ENCODE data around the gene ALDH1L1. TPM values are rescaled to one million over a fixed set of nuclear protein-coding genes. Genes with fewer than 3 reads are reported as not detected.

Gene ALDH1L1
- total RNA-seq, 1 donor from 2014 or later = not detected

DNA sequence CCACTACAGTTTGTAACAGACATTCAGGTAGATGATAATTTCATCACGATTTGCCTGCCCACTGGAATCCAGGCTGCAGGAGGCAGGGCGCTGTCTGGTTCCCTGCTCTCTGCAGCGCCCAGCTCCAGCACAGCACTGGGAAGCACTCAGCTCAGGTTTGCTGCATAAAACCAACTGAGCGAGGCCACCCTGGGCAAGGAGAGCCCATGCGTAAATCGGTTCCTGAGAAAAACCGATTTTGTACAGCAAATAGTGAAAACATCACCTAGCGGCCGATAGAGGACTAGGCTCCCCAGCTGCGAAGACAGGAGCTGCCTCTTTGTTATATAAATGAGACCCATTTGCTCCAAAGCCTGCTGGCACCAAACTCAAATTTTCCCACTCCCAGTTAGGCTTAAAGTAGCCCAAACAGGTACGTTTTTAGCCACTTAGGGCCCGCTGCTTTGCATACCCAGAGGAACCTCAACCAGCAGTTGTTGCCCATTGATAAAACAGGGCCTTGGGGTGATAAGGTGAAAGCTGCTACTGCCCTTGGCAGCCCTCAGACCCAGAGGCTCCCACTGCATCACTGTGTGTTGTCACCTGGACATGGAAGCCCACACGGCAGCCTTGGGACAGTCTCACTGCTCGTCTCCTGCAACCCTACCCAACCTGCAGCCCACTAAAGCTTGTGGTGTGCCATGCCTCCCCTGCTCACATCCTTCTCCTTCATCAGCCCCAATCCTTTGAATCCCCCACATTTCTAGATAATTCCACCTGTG lies 47.5 kb downstream of the ALDH1L1 start:
- DNase-seq = no peak

DNA sequence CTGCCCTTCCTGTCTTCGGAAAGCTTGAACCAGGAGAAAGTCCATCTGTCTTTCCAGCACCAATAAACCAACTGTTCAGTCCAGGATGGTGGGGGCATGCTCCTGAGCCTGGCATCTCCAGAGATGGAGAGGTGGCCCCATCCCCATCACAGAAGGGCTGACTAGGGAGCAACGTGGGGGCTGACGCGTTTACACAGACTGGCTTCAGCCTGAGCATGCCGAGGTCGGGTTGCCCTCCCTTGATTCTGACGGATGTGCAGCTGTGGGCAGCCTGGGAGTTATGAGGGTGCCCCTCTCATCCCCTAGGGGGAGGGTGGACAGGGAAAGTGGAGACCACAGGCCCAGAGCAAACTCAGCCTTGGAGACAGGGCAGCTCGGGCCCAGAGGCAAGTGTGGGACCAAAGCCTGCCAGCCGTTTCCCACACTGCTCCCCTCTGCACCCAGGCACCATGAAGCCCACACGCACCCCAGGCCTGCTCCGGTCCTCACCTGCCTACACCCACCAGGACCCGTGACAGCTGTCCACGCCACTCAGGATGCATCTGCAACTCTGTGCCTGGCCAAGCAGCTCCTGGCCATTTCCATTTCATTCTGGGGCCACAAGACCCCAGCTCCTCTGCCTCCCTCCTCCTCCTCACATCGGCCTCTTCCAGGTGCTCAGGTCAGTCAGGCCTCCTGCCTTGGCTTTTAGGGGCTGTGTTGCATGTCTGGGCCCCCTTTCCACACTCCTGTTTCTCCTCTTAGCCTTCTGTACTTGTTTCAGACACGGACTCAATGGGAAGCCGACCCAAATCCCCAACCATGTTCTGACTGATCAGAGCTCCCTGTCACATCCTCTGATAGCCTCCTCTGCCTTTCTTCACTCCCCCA lies 48.3 kb downstream of the ALDH1L1 start:
- DNase-seq = no peak

DNA sequence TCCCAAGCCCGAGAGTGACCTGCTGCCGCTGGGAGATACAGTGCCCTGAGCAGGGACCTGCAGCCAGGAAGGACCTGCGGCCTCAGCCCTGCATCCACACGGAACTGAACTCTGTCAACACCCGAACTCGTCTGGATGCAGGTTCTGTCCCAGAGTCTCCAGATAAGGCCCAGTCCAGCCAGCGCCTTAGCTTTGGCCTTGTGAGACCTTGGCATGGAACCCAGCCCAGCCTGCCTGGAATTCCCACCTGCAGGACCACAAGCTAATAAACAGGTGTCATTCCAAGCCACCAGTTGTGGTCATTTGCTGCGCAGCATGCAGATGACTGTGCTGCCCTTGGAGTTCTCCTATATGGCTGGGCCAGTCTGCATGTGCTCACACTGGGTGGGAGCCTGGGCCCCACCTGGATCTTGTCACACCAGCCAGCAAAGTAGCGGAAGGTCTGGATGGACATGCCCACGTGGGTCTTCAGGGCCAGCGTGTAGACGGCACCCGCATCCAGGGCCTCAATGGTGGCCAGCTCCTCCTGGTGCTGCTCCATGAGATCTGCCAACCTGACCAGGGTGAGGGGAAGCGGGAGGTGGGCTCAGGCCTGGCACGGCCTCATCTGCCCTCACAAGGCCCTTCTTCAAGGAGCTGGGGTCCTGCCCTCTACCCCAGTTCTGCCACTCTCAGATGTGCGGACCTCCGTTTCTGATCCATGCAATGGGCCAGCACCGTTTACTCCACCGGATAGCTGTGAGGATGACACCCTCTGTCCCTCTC lies 49.2 kb downstream of the ALDH1L1 start:
- no peak for DNase-seq

DNA sequence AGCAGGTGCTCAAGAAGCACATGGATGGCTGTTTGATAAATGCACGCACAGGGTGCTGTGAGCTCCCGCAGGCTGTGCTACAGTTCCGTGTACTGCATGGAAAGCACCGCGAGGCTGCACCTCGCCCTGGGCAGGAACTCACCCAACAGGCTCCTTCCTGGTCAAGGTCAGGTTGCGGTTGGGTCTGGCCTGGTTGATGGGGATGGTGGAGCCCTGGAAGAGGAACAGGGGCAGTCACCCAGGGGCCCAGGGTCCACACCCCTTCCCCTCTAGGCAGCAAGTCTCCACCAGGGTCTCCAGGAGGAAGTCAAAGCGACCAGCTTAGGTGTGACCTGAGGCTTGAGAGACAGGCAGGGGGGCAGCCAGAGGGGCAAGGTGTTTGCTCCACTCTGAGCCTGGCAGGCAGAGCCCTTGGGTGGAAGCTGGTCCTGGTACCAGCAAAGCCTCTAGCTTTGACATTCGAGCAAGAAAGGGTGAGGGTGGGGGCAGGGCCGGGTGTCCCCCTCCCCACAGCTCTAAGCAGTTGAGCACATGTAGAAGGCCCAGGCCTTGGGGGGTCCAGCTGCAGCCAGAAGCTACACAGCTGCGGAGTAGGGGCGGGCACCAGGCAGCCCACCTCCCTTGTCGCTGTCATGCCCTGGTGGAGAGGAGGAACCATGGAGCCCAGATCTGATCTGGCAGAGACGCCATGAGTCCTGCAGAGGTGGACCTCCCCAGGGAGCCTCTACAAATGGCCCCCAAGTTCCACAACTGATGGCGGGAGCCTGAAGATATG lies 50.1 kb downstream of the ALDH1L1 start:
- peak; percentile 62 for DNase-seq

DNA sequence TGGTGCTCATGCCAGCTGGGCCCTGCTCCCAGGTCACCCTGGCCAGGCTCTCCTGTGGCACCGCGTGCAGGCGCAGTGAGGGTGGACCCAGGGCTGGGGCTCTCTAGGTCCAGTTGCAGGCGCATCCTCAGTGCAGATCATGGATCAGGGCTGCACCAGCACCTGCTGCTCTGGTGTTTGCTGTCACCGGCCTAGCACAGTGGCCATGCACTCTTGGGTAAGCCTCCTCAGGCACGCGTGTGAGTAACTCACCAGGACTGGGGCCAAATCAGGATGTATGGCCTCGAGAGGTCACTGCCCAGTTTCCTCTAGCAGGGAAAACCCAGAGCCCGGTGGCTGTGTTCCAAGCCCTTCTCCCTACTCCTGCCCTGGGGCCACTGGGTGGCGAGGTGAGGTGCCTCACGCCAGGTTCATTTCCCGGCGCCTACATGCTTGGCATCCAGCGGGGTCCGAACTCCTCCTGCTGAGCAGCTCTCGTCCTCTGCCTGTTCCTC lies 50.9 kb downstream of the ALDH1L1 start:
- peak; percentile 95 for DNase-seq

DNA sequence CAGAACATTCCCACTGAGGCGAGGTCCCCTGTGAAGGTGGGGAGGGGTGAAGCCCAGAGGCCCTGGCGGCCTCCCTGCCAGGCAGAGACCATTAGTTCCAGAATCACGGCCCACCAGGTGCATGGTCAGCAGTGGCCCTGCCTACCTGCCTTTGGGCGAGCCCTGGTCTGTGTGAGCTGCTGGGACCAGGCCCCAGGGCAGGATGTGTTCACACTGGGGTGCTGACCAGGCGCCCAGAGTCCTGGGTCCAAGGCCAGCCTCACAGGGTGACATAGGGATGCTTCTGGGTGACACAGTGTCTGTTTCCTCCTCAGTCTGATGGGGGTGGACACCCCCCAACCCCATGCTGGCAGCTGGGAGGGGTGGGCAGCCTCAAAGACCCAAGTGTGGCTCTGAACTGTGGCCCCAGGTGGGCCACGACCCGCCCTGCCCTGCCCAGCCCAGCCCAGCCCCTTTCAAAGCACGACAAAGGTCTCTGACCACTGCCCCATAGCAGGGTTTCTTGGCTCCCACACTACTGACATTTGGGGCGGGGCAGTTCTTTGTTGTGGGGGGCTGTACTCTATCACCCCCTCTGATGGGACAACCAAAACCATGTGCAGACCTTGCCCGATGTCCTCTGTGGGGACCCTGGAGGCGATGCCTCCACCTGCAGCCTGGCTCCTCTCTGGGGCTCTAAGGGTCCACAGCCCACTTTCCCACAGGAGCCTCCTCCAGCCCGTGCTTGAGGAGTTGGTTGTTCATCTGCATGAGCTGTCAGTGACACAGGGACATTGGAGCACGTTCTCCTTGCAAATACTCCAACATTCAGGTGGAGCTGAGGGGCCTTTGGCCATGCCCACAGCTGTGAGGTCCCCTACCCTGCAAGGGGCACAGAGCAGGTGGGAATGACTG lies 51.6 kb downstream of the ALDH1L1 start:
- DNase-seq = no peak

DNA sequence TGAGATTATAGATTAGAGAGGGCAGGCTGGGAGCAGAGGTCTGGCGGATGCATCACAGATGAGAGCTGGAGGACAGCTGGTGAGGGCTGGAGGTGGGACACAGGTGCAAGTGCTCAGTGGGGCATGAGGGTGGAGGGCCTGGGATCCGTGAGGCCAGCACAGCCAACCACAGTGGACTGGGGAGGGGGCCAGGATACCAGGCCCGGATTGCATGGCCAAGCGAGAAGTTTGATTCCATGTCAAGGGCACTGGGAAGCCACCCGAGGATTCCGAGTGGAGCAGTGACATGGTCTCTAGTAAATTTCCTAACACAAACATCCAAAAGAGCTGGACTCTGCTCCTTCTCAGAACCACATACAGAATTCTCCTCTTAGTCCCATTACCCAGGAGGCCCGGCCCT lies 52.5 kb downstream of the ALDH1L1 start:
- DNase-seq = no peak

DNA sequence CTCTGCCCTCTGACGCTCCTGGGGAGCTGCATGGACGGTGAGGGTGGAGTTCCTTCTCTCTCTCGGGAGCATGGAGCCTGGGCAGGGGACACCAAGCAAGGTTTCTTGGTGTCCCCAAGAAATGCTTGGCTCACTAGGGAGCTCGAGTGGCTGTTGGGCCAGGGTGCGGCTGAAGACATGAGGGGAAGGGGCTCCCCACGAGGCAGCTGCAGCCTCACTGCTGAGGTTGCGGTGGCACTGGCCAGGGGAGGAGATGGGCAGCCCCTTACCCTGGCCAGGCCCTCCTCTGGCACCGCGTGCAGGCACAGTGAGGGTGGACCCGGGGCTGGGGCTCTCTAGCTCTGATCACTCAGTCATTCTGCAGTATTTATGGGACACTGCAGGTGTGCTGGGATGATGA lies 52.9 kb downstream of the ALDH1L1 start:
- no peak for DNase-seq

DNA sequence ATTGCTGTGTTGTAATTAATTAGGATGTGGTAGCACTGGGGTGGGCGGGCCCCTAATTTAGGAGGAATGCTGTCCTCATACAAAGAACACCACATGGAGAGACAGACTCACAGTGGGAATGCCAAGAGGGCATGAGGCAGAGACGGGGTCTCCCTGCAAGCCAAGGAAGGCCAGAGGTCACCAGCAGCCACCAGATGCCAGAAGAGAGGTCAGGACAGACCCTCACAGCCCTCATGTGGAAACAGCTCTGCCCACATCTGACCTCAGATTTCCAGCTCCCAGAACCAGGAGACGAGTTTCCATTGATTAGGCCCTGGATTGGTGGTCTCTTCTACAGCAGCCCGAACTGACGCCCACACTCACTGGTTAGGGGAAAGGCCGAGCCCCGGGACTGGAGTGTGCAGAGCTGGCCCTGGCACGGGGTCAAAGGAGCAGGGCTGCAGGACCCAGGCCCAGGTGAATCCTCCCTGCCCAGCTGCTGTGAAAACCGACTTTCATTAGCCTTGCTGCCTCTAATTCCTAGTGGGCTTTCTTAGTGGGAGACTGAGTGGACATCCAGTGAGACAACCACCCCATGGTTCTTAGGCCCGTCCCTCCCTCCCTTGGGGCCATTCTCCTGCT lies 53.5 kb downstream of the ALDH1L1 start:
- DNase-seq = no peak

DNA sequence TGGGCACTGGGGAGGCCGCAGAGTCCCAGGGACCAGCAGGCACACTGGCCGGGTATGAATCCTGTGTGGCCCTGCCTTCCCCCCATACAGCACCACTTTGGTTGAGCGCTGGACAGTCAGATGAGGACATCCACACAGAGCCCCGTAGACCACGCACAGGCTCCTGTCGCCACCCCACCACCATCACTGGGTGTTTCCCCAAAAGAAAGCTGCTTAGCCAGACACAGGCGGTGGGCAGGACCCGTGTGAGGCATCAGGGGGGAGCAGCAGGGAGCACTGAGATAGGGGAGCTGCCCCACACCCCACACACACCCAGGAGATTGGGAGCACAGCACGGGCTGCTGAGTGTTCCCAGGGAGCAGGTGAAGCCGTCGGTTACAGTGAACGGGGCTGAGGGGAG lies 54.1 kb downstream of the ALDH1L1 start:
- DNase-seq = no peak

DNA sequence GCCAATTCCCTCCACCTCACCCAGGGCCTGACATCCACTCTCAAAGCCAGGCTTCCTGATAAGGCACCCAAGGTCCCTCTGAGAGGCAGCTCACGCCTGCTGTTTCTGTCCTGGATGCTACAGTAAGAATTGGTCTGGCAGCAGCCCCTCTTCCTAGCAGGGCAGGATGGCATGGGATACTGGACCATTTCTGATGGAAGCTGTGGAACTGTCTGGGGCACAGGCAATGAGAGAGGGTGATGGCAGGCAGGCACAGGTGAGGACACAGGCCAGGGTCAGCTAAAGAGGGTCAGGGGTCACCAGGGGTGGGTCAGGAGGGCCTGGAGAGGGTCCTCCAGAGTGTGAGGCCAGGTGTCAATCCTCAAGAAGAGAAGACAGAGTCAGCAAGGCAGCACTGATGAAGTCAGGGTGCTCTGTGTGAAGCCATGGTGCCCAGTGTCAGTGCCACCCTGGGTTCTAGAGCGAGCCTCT lies 54.6 kb downstream of the ALDH1L1 start:
- no peak for DNase-seq

DNA sequence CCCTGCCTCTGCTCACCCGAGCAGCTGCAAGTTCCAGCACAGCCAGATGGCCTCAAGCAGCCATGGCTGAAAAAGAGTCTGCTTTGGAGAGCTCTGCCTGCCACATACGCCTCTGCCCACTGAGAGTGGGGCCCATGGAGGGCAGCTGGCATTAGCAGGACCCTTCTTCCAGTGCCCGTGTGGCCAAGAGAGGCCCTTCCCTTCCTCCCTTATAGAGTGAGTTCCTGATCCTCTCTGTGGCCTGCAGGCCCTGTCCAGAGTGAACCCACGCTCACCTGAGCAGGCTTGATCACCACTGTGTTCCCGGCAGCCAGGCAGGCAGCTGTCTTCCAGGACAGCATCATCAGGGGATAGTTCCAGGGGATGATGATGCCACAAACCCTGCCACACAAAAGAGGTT lies 55.0 kb downstream of the ALDH1L1 start:
- DNase-seq = no peak

DNA sequence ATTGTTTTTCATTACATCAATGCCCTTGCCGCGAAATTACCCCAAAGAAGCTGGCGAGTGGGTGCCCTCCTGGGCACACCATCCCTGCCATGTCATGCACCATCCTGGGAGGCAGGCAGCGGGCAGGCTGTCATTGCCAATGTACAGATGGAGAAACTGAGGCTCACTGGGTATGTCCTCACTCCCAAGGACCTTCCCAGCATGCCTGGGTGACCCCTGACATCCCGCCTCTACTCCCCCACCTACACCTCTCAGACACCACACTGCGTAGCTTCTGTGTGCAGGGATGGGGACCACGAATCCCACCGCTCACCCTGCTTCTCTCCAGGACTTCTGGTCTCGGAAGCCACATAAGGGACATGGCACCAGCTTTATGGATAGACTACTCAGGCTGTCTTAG lies 55.5 kb downstream of the ALDH1L1 start:
- no peak for DNase-seq

DNA sequence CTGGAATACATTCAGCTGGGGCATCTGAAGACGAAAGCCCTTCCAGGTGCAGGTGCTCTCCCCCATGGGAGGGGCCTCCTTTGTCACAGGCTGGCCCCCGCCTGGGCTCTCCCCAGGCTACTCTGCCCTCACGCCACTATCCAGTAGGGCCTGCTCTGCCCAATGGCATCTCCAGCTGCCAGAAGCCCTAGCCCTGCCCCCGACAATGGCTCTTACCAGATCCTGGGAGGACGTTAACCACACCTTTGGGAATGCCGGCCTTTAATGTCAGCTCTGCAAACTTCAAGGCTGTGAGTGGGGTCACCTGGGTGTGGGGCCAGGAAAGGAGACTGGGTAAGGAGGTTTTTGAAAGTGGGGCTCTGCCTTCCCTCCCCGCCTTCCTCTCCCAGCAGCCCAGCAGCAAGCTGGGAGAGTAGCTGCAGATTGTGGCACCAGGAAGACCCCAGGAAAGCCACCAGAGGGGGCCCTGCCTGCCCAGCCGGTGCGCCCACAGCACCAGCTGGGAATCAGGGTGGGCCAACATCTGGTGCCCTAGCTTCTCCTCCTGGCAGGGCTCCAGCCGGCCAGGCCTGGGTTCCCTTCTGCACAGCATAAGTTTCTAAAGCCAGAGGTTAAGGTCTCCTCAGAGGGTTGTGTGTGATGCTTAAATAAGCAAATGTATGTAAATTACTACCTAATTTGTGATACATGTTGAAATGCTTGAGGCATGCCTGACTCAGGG lies 56.1 kb downstream of the ALDH1L1 start:
- DNase-seq = no peak

DNA sequence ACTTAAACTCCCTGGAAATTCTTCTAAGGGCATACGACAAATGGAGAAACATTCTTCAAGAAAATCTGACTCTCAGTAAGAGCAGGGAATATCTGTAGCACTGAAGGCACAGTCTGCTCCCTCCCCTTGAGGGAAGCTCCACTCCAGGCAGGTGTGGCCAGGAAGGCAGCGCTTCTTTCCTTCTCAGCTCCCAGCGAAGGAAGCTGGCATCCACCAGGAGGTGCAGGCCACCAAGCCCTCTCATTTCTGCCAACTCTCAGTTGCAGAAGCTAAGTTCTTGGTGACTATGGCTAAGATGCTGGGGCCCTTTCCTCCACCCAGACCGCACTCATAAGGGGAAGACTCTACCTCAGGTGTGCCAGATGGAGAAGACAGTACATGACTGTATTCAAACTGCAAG lies 58.8 kb downstream of the ALDH1L1 start:
- DNase-seq = no peak

DNA sequence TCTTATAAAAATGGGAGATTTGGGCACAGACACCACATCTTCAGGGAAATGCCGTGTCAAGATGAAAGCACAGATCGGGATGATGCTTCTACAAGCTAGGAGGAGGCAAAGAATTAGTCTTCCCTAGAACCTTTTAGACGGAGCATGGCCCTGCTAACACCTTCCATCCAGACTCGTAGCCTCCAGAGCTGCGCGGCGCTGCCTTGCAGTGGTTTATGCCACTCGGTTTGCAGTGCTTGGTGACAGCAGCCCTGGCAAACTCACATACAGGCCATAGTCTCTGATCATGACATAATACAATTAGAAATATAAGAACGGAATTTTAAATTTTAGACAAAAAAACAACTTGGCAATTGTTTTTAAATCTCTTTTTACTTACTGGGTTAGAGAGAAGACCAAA lies 59.3 kb downstream of the ALDH1L1 start:
- no peak for DNase-seq

DNA sequence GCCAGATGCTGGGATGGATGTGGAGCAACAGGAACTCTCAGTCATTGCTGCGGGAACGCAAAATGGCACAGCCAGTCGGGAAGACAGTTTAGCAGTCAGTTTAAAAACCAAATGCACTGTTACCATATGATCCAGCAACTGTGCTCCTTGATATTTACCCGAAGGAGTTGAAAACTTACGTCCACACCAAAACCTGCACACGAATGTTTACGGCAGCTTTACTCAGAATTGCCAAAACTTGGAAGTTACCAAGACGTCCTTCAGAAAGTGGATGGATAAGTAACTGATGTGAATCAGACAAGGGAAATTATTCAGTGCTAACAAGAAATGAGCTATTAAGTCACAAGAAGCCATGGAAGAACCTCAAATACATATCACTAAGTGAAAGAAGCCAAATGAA lies 60.4 kb downstream of the ALDH1L1 start:
- no peak for DNase-seq

DNA sequence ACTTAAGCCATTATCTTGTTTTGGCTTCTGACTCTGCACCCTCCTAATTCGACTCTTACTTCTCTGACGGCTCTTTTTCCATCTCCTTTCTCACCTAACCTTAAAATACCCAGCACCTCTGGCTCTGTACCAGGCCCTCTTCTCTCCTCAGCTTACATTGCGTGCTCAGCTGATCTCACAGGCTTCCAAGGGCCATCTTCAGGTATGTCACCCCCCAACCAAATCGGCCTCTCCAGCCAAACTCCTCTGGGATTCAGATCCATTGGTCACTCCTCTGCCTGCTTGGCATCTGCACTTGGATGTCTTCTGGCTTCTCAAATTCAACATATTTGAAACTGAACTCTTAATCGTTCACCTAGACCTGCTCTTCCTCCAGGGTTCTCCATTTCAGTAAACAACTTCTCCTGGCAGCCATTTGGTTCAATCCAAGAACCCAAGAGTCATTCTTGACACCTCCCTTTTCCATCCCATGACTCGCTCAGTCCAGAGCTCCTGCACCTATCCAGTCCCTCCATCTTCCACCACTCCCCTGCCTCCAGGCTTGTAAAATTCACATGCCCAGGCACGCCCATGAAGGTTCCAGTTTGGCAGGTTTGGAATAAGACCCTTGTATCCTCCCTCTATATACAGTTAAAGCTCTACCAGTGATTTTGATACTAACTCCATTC lies 61.2 kb downstream of the ALDH1L1 start:
- no peak for DNase-seq

DNA sequence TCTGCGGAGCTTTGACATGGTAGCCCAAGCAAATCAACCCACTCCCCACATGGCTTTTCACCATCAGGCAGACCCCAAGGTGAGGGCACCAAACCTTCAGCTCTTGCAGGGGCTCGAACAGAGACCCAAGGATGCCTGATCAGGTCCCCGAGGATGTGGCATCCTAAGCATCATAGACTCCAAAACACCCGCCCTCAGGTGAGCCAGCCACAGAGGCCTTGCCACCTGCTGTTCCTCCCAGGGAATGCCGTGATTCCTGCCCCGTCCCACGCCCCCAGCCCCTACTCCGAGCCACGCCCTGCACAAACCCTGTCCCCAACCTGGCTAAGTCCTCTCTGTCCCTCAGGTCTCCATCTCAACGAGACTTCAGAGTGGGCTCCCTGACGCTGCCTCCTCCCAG lies 61.8 kb downstream of the ALDH1L1 start:
- no peak for DNase-seq

All from dermis blood vessel endothelial cell (primary cell).